Measurements from ENCODE around the gene CXCL10. TPM values are rescaled to one million over a fixed set of nuclear protein-coding genes. Genes with fewer than 3 reads are reported as not detected.

CXCL10 gene
- total and polyA plus RNA-seq, 7 donors = 13.4 to 77.1 TPM; not detected in 5

GRCh38 chr4:76016393-76016792 is 6.9 kb downstream of the CXCL10 start:
- H3K9me3 ChIP-seq = no peaks in the 10 kb centered on the region
- intact Hi-C loops (cut with DNase I) = no loop called here
- no peak for DNase-seq
- 74 to 78% methylated on average over 2 of the region's 2 CpGs for WGBS, 2 donors
- no peaks in the 10 kb centered on the region for H3K36me3 ChIP-seq
- H3K27me3 ChIP-seq = no peaks in the 10 kb centered on the region
- H3K27ac ChIP-seq = no peak overlapping the region
- TF ChIP-seq POLR2A (IDR thresholded peaks at IDR 0.05) (no peak), EP300 (IDR thresholded peaks at IDR 0.05) (no peak), POLR2AphosphoS5 (IDR thresholded peaks at IDR 0.05) (no peak)
- TF ChIP-seq, protein P1, sequence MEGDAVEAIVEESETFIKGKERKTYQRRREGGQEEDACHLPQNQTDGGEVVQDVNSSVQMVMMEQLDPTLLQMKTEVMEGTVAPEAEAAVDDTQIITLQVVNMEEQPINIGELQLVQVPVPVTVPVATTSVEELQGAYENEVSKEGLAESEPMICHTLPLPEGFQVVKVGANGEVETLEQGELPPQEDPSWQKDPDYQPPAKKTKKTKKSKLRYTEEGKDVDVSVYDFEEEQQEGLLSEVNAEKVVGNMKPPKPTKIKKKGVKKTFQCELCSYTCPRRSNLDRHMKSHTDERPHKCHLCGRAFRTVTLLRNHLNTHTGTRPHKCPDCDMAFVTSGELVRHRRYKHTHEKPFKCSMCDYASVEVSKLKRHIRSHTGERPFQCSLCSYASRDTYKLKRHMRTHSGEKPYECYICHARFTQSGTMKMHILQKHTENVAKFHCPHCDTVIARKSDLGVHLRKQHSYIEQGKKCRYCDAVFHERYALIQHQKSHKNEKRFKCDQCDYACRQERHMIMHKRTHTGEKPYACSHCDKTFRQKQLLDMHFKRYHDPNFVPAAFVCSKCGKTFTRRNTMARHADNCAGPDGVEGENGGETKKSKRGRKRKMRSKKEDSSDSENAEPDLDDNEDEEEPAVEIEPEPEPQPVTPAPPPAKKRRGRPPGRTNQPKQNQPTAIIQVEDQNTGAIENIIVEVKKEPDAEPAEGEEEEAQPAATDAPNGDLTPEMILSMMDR (IDR thresholded peaks at IDR 0.05) = no peak
- no peak overlapping the region for H3K4me3 ChIP-seq
- H3K4me1 ChIP-seq = peaks cover 0 to 14% (median 10%) of the 10 kb centered on the region in 4 donors

GRCh38 chr4:76013540-76013939 is 9.8 kb downstream of the CXCL10 start:
- intact Hi-C loops (cut with DNase I) = no loop called here
- Histone ChIP-seq H3K36me3 (no peaks in the 10 kb centered on the region), H3K9me3 (no peaks in the 10 kb centered on the region), H3K4me3 (no peak overlapping the region), H3K27me3 (no peaks in the 10 kb centered on the region), H3K4me1 (peaks cover 0 to 17% (median 13%) of the 10 kb centered on the region in 4 donors), H3K27ac (no peak overlapping the region)
- TF ChIP-seq POLR2AphosphoS5 (IDR thresholded peaks at IDR 0.05) (no peak), EP300 (IDR thresholded peaks at IDR 0.05) (no peak), POLR2A (IDR thresholded peaks at IDR 0.05) (no peak)
- TF ChIP-seq, protein P1 (IDR thresholded peaks at IDR 0.05) = no peak
- 4 to 28% methylated on average over 1 of the region's 1 CpG for WGBS, 2 donors
- no peak for DNase-seq

- no peaks in the 10 kb centered on the region for H3K27me3 ChIP-seq
- peak overlapping the region; percentile 54 to 78 (median 68) for H3K27ac ChIP-seq
- H3K4me3 ChIP-seq = peak overlapping the region in 2 of 4 donors; percentile 28 to 31
- TF ChIP-seq, protein P1 (IDR thresholded peaks at IDR 0.05) = no peak
- TF ChIP-seq POLR2A (IDR thresholded peaks at IDR 0.05) = no peak
- no peak for DNase-seq
- intact Hi-C loops (cut with DNase I) = no loop called here
- H3K9me3 ChIP-seq = no peaks in the 10 kb centered on the region
- no peaks in the 10 kb centered on the region for H3K36me3 ChIP-seq
- H3K4me1 ChIP-seq = peaks cover 0 to 17% (median 13%) of the 10 kb centered on the region in 4 donors
- 50 to 83% methylated on average over 1 of the region's 1 CpG for WGBS, 2 donors
These were observed 10.9 kb downstream of the CXCL10 start for GRCh38 chr4:76012388-76012801.

DNA sequence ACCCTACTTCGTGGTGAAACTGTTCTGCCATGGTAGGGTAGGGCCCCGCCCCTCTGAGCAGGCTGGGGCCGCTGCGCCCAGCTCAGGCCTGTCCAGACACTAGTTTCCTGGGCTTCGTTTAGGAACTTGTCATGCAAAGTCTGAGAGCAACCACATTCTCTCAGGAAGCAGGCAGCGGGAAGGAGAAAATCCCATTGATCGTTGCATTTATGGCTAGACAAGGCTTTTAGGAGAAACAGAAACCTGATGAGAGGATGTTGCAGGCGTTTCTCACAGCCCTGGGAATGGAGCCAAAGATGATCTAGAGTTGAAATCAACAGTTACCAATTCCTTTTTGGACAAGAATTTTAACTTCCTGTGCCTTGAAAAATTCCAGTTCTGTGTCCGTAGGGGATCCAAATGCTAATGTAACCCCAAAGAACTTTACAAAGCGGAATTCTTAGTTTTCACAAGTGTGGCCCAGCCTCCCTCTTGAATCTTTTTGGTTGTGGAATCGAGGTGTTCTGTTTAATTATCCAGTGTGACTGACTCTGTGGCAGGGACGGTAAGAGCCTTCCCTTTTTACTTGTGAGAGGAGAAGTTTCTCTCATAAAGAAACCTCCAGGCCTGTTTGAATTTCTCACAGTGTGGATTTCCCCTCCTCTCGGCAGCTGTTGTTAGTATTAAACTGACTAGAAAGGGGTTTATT is 11.5 kb downstream of the CXCL10 start:
- intact Hi-C loops (cut with DNase I) = no loop called here
- no peaks in the 10 kb centered on the region for H3K27me3 ChIP-seq
- no peaks in the 10 kb centered on the region for H3K36me3 ChIP-seq
- peak overlapping the region; percentile 54 to 78 (median 68) for H3K27ac ChIP-seq
- H3K4me1 ChIP-seq = peaks cover 0 to 17% (median 13%) of the 10 kb centered on the region in 4 donors
- no peak for DNase-seq
- 46 to 61% methylated on average over 13 of the region's 13 CpGs for WGBS, 2 donors
- no peaks in the 10 kb centered on the region for H3K9me3 ChIP-seq
- H3K4me3 ChIP-seq = peak overlapping the region in 3 of 4 donors; percentile 13 to 31 (median 28)
- TF ChIP-seq, protein P1 (IDR thresholded peaks at IDR 0.05) = no peak
- no peak for TF ChIP-seq EP300 (IDR thresholded peaks at IDR 0.05)
- no peak for TF ChIP-seq POLR2A (IDR thresholded peaks at IDR 0.05)
- no peak for TF ChIP-seq POLR2AphosphoS5 (IDR thresholded peaks at IDR 0.05)

Measured in sigmoid colon (tissue), 7 donors.